Occipital lobe (tissue), 1 donor: ENCODE data around the gene FAH. TPM values are rescaled to one million over a fixed set of nuclear protein-coding genes. Genes with fewer than 3 reads are reported as not detected.

Experiments
- total RNA-seq: library from RNA; depleted of rRNA; stranded (reverse); fragments of >200 nt; gene quantifications from one replicate; pipeline ENCODE4 v1.2.3, GENCODE V29; 2014

The FAH gene
- total RNA-seq, 1 donor from 2014 or later: 1.6 TPM

Other genes starting within 250 kb of the FAH start
- 0.94 TPM for gene BCL2A1, start 181.8 kb upstream of the FAH start, total RNA-seq
- gene ZFAND6, start 93.3 kb upstream of the FAH start, total RNA-seq: 135 TPM
- gene CTXND1, start 99.2 kb downstream of the FAH start, total RNA-seq: 0.31 TPM